DMS79 (cell line): ENCODE data around the gene RAB3D.
"Not testable (repeated sequence)": the region's sequence is repeated elsewhere in the genome, so short reads cannot be mapped to it uniquely, and the experiment has no call there.

Source experiments
- DNase-seq: peaks from one replicate; lab custom pipeline; 2025; lab: John Stamatoyannopoulos, UW

Gene RAB3D

DNA sequence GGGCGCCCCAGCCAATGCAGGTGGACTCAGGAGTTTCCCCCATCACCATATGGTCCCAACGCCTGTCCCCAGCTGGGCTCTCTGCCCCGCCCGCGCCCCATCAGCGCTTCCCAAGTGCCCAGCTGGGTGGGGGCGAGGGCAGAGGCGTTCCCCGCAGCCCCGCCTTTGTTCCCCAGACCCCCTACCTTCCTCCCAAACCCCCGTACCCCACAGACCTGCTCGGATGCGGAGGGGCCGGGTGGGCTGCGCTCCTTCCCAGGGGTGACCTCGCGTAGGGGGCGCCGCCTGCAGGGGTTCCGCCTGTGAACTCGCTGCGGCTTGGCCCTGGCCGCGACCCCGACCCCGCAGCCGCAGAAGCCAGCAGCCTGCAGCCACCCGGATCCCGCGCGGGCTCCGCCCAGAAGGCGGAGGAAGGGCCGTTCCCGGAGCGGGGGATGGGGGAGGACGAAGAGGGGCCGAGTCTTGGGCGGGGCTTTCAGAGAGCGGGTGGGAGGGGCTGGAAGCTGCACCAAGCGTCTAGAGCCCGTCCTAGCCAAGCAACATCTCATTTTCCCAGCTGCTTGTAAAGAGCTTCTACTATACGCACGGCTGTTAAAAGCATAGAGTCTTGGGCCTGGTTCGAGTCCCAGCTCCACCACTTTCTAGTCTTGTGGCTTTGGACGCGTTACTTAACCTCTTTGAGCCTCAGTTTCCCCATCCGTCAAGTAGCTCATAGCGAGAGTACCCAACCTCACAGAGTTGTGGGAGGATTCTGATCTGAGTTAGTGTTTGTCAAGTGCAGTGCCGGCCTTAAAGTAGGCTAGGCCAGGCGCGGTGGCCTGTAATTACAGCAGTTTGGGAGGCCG, at the start of gene RAB3D:
Gene RAB3D, minus strand, starts transcription at position 404 of the 845 bp plus-strand sequence. CDS start 2,258 bp downstream, outside the sequence.
- peak; percentile 83 for DNase-seq

DNA sequence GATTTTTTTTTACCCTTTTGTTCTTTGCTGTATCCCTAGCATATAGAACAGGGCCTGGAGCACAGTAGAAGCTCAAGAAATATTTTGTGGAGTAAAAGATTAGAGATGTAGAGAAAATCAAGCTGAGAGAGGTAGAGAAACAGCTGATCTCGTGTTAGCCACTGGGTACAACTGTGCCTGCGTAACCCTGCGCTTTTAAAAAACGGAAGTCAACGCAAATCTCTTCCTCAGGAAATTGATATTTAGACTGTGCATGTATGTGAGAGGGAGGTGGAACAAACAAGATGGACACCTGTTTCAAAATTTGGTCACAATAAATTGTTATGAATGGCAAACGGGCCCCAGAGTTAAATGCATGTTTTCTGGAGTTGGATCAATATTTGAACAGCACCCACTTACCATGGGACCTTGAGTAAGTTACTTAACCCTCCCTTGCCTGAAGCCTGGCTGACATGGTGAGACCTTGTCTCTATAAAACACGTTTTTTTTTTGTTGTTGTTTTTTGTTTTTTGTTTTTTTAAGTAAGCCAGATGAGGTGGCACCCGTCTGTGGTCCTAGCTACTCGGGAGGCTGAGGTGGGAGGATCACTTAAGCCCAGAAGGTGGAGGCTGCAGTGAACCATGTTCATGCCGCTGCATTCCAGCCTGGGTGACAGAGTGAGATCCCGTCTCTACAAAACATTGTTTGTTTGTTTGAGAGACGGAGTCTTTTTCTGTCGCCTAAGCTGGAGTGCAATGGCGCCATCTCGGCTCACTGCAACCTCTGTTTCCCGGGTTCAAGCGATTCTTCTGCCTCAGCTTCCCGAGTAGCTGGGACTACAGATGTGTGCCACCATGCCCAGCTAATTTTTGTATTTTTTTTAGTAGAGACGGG, 47.9 kb upstream of the RAB3D start:
- no peak for DNase-seq

GRCh38 chr19:11384778-11385129, 45.3 kb upstream of the RAB3D start:
- no peak for DNase-seq

GRCh38 chr19:11383706-11384048, 44.2 kb upstream of the RAB3D start:
- DNase-seq: no peak

DNA sequence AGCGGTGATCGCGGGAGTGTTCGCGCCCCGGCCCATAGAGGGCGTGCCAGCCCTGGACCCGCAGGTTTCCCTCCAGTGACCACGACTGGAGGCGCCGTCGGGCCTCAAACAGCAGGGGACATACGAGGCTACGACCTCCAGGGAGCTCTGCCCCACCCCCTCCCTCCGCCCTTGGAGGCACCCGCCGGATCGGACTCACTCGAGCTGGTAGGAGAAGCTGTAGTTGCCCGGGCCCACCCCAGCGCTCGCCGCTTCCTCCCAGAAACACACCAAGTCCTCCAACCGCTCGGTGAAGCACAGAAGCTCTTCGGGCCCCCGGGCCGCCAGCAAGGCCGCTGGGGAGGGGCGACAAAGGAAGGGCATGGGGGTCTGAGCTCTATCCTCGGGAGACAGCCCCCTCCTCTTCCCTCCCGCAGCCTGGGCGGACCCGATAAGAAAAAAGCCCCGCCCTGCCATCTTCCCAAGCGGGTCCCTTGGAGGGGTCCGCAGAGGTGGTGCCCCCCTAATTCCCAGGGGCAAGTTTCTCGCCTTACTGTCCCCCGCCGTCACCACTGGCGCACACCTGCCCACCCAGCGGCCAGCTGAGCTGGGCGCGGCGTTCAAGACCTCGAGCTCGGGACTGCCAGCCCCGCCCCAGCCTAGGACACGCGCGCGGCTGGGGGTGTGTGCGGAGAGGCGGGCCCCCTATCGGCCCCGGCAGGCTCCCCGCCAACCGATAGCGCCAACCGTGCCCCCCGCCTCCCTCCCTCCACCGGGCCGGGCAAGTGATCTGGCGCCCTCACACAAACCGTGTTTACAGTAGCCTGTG, 43.6 kb upstream of the RAB3D start:
- DNase-seq: peak; percentile 25

GRCh38 chr19:11380653-11381537, 41.4 kb upstream of the RAB3D start:
- no peak for DNase-seq

DNA sequence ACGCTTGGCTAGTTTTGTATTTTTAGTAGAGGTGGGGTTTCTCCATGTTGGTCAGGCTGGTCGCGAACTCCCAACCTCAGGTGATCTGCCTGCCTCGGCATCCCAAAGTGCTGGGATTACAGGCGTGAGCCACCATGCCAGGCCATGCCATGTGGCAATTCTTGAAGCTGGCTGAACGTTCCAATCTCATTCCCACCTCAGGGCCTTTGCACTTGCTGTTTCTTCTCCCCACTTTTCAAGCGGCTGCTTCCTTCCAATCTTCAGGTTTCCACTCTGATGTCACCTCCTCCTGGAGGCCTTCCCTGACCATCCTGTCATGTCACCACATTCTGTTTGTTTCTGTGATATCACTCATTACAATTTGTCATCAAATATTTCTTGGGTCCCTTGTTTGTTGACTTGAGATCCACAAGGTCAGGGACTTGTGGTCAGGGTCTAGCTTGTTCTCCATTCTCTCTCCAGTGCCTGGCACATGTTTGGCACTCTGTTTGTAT, 40.4 kb upstream of the RAB3D start:
- DNase-seq: no peak

DNA sequence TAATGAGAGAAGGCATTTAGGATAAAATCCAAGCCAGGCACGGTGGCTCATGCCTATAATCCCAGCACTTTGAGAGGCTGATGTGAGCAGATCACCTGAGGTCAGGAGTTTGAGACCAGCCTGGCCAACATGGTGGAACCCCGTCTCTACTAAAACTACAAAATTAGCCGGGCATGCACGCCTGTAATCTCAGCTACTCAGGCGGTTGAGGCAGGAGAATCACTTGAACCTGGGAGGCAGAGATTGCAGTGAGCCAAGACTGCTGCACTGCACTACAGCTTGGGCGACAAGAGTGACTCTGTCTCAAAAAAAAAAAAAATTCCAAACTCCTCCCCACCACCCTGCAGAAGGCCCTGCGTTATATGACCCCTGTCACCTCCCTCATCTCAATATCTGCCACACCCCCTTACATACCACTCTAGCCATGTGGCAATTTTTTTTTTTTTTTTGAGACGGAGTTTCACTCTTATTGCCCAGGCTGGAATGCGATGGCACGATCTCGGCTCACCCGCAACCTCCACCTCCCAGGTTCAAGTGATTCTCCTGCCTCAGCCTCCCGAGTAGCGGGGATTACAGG, 39.9 kb upstream of the RAB3D start:
- not testable (repeated sequence) for DNase-seq

DNA sequence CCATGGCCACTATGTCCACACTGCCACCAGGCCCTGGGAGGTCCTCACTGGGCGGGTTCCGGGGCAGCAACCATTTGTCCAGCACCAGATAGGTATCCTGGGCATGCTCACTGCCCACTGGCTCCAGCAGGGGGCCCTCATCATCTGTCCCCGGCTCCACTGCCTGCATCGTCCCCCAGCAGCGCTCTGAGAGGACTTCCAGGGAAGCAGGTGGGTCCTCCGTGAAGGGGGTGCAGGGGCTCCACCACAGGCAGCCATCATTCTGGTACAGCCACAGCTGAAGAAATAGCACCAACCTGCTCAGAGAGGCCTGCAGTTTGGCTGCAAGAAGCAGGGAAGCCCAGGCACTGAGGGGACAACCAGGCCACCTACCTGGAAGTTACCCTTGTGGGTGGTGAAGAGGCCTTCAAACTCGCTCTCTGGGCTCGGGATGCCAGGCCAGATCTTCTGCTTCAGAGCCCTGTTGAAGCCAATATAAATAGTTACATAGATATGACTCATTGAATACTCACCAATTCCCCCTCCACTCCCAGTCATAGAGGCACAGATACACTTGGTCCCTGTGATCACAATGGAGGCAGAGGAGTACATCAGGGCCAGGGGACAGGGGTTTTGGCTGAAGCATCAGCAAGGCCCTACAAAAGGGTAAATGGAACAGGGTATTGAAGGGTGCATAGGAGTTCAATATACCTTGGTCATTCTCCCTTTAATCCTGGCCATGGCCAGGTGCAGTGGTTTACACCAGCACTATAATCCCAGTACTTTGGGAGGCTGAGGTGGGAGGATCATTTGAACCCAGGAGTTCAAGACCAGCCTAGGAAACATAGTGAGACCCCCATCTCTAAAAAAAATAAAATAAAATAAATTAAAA, 39.1 kb upstream of the RAB3D start:
- no peak for DNase-seq

DNA sequence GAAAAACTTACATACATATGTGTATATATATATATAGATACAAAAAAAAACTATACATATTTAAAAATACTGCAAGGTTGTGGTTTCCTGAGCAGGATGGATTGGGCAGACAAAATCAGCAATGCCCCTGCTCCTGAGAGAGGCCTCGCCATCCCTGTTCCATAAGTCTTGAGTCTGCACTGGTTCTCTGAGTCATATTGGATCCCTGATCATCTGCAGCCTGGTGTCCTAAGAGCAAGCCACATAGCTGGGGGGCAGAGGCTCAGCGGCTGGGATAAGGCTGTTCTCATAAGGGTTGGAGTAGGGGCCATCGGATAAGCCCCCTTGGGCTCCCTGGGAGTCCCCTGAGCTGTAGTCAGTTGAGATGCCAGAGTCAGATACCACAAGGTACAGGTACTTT, 38.3 kb upstream of the RAB3D start:
- DNase-seq: no peak

DNA sequence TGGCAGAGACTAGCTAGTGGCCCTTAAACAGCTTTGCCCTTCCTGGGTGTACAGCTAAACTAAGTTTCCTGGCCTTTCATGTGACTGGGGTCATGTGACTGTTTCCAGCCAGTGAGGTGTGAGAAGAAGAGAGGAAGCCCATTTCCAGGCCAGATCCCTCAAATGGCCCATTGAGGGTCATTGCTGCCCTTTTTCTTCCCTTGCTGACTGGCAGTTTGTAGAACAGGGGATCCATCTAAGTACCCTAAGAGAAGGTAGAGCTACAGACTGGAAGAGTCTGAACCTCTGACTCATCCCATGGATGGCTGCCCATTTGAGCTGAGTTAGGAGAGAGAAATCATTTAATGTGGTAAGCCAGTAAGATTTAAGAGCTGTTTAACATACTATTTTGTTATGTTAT, 37.8 kb upstream of the RAB3D start:
- no peak for DNase-seq

DNA sequence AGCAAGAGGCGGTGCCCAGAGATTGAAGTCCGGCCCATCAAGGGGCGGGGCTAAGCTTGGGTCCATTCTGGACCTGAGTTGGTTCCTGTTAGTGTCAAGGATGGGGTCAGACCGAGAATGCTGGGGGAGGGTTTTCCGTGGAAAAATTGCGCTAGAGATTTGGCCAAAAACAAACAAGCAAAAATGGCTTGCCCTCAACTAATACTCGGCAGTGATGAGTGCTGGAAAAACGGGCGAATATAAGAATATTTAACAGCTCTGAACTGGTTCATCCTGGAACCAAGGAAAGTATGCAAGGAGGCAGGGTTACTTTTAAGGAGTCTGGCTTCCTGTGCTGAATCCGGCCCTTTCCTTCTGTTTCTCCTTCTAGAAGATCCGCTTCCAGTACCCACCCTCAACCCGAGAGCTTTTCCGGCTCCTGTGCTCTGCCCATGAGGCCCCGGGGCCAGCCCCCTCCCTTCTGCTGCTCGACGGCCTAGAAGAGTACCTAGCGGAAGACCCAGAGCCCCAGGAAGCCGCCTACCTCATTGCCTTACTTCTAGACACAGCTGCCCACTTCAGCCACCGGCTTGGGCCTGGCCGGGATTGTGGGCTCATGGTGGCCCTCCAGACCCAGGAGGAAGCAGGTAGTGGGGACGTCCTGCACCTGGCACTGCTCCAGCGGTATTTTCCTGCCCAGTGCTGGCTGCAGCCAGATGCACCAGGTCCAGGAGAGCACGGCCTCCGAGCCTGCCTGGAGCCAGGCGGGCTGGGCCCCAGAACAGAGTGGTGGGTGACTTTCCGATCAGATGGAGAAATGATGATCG, 35.9 kb upstream of the RAB3D start:
- peak; percentile 54 for DNase-seq

- peak; percentile 99 for DNase-seq
These were observed 35.1 kb upstream of the RAB3D start, which contains the start of gene SWSAP1 for GRCh38 chr19:11374433-11375142. TSS of gene SWSAP1 (plus strand) at chr19:11374666. CDS start at chr19:11374681, 15 bp downstream.

- no peak for DNase-seq
These were observed 34.5 kb upstream of the RAB3D start for GRCh38 chr19:11373885-11374432.

GRCh38 chr19:11373166-11373884, 33.9 kb upstream of the RAB3D start:
- DNase-seq: peak; percentile 81

DNA sequence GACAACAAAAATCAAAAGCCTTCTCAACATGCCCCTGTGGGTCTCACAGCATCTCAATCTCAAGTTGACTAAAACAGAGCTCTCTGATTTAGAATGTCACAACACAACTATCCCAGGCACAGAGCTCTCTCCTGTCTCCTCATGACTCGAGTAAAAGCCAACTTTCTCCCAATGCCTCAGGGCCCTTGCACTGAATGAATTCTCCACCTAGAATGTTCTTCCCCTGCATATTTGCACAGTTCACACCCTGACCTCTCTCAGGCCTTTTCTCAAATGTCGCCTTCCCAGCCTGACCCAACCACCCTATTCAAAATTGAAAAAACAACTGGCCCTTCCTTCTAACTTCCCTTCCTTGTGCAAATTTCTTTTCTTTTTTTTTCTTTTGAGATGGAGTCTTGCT, 31.3 kb upstream of the RAB3D start:
- DNase-seq: no peak

DNA sequence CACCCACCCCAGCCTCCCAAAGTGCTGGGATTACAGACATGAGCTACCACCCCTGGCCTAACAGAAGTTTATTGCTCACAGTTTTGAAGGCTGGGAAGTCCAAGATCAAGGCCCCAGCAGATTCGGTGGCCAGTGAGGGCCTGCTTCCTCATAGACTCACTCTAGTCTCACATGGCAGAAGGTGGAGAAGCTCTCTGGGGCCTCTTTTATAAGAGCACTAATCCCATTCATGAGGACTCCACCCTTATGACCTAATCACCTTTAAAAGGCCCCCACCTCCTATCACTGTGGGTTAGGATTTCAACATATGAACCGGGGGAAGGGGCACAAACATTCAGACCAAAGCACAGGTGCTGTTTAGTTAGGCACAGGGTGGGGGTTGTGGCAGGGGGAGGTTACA, 28.1 kb upstream of the RAB3D start:
- DNase-seq: no peak
